Panc1 (cell line): ENCODE measurements around the gene TBCC.

Source experiments
- CTCF ChIP-seq: fragments of 450-650 bp; IDR thresholded peaks from 2 replicates; pipeline ENCODE4 v1.5.1; 2017; ENCODE audit warnings: mild to moderate bottlenecking
- TCF7L2 ChIP-seq: IDR thresholded peaks from 2 replicates; pipeline ENCODE4 v1.6.1; 2011; ENCODE audit warnings: mild to moderate bottlenecking, low read depth, low read length, inconsistent platforms
- TF ChIP-seq, protein P1 (sequence below), 2 experiments: IDR thresholded peaks; 2 replicates each; pipeline ENCODE4 v1.6.1; 2011 to 2012; ENCODE audit warnings: low read depth in 2 of 2, control low read depth in 1 of 2, low read length in 1 of 2, mild to moderate bottlenecking in 1 of 2, moderate library complexity in 1 of 2; ENCODE audit not compliant: insufficient read depth in 1 of 2

DNA sequence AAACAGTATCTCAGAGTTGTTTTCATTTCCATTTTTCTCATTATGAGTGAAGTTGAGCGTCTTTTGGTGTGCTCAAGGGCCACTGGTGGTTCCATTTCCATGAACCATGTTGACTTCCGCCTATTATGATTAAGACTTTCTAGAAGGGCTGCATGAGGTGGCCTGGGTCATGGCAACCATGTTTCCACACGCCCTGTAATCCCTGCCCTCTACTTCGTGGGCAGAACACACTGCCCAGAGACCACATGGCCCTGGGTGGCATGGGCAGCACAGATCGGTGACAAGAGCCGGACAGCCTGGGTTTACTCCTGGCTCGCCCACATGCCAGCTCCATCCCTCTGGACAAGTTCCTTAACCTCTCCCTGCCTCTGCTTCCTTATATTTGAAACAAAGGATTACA, 38.3 kb downstream of the TBCC start:
- TF ChIP-seq TCF7L2 (no peak), CTCF (no peak)
- TF ChIP-seq, protein P1, sequence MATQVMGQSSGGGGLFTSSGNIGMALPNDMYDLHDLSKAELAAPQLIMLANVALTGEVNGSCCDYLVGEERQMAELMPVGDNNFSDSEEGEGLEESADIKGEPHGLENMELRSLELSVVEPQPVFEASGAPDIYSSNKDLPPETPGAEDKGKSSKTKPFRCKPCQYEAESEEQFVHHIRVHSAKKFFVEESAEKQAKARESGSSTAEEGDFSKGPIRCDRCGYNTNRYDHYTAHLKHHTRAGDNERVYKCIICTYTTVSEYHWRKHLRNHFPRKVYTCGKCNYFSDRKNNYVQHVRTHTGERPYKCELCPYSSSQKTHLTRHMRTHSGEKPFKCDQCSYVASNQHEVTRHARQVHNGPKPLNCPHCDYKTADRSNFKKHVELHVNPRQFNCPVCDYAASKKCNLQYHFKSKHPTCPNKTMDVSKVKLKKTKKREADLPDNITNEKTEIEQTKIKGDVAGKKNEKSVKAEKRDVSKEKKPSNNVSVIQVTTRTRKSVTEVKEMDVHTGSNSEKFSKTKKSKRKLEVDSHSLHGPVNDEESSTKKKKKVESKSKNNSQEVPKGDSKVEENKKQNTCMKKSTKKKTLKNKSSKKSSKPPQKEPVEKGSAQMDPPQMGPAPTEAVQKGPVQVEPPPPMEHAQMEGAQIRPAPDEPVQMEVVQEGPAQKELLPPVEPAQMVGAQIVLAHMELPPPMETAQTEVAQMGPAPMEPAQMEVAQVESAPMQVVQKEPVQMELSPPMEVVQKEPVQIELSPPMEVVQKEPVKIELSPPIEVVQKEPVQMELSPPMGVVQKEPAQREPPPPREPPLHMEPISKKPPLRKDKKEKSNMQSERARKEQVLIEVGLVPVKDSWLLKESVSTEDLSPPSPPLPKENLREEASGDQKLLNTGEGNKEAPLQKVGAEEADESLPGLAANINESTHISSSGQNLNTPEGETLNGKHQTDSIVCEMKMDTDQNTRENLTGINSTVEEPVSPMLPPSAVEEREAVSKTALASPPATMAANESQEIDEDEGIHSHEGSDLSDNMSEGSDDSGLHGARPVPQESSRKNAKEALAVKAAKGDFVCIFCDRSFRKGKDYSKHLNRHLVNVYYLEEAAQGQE (IDR thresholded peaks at IDR 0.05; ENCODE audit: insufficient read depth in 1 of 2, low read depth in 2 of 2, low read length in 1 of 2) = no peak
